HG02840 (cell line): ENCODE measurements around the gene MYLIP.

Source experiments
- ATAC-seq: cut with Tn5 transposase; IDR thresholded peaks from one replicate; pipeline ENCODE4 v1.9.1; 2021; ENCODE audit warnings: mild to moderate bottlenecking, moderate library complexity, moderate number of reproducible peaks; ENCODE audit not compliant: unreplicated experiment, low FRiP score

Gene MYLIP

GRCh38 chr6:16196984-16197546 lies 68.2 kb downstream of the MYLIP start:
- no peak for ATAC-seq
